ENCODE data around the gene KCNJ1. TPM values are rescaled to one million over a fixed set of nuclear protein-coding genes. Genes with fewer than 3 reads are reported as not detected.

The KCNJ1 gene
- not detected for total RNA-seq

- no peak for FAIRE-seq
- DNase-seq (ENCODE audit: low spot score in 2 of 2): no peak
These were observed at the start of gene KCNJ1 for GRCh38 chr11:128867277-128867676. Gene KCNJ1, minus strand, starts transcription at chr11:128867296. Its CDS starts 27,053 bp downstream, at chr11:128840243.

DNA sequence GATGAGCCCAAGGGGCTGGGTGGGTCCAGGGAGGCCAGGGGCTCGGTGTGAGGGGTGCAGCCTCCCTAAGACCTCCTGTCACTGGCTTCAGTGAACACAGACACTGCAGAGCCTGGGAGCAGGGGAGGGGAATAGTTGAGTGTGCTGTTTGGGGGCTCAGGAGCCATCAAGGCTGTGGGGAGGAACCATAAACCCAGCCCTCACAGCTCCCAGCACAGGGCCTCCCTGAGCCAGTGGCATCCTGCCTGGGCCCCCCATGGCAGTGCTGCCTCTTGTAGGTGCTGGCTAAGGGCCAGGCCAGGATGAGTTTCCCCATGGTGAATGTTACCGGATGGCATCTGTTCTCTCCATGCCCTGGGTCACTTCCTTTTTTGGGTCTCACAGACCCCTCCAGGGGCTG is 49.6 kb upstream of the KCNJ1 start:
- no peak for FAIRE-seq
- DNase-seq (ENCODE audit: low spot score in 2 of 2): no peak

- FAIRE-seq (no peak), DNase-seq (ENCODE audit: low spot score in 2 of 2) (no peak)
These were observed 49.0 kb upstream of the KCNJ1 start for GRCh38 chr11:128916037-128916572.

- FAIRE-seq: no peak
- DNase-seq (ENCODE audit: low spot score in 2 of 2): no peak
These were observed 48.0 kb upstream of the KCNJ1 start for GRCh38 chr11:128915149-128915521.

- FAIRE-seq: no peak
- DNase-seq (ENCODE audit: low spot score in 2 of 2): no peak
These were observed 47.4 kb upstream of the KCNJ1 start for GRCh38 chr11:128914216-128915148.

GRCh38 chr11:128913806-128914205 is 46.7 kb upstream of the KCNJ1 start:
- FAIRE-seq: no peak

GRCh38 chr11:128911701-128912100 is 44.6 kb upstream of the KCNJ1 start:
- DNase-seq (ENCODE audit: low spot score in 2 of 2): no peak

More at GRCh38 chr11:128913806-128914205, 46.7 kb upstream of the KCNJ1 start:
- DNase-seq (ENCODE audit: low spot score in 2 of 2): no peak

DNA sequence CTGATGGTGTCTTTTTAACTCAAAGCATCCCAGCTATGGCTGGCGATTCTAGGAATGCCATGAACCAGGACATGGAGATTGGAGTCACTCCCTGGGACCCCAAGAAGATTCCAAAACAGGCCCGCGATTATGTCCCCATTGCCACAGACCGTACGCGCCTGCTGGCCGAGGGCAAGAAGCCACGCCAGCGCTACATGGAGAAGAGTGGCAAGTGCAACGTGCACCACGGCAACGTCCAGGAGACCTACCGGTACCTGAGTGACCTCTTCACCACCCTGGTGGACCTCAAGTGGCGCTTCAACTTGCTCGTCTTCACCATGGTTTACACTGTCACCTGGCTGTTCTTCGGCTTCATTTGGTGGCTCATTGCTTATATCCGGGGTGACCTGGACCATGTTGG is 44.1 kb upstream of the KCNJ1 start:
- FAIRE-seq (no peak), DNase-seq (ENCODE audit: low spot score in 2 of 2) (no peak)

More at GRCh38 chr11:128911701-128912100, 44.6 kb upstream of the KCNJ1 start:
- no peak for FAIRE-seq

DNA sequence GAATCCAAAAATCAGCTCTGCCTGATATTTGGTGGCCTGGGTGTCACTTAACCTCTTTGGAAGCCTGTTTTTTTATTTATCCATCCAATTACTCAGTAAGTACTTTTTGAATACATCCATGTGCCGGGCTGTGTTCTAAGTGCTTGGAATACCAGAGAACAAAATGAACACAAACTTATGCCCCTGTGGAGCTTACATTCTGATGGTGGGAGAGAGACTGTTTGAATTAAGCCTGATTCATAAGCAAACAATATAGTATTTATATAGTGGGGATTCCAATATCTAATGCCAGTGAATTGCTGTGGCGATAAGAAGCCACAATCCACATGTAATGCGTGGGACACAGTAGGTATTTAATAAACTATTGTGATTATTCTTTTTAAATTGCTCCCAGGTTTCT is 43.5 kb upstream of the KCNJ1 start:
- DNase-seq (ENCODE audit: low spot score in 2 of 2): no peak

GRCh38 chr11:128909438-128910125 is 42.5 kb upstream of the KCNJ1 start:
- FAIRE-seq: no peak
- DNase-seq (ENCODE audit: low spot score in 2 of 2): no peak

More for the DNA sequence above, 43.5 kb upstream of the KCNJ1 start:
- no peak for FAIRE-seq

DNA sequence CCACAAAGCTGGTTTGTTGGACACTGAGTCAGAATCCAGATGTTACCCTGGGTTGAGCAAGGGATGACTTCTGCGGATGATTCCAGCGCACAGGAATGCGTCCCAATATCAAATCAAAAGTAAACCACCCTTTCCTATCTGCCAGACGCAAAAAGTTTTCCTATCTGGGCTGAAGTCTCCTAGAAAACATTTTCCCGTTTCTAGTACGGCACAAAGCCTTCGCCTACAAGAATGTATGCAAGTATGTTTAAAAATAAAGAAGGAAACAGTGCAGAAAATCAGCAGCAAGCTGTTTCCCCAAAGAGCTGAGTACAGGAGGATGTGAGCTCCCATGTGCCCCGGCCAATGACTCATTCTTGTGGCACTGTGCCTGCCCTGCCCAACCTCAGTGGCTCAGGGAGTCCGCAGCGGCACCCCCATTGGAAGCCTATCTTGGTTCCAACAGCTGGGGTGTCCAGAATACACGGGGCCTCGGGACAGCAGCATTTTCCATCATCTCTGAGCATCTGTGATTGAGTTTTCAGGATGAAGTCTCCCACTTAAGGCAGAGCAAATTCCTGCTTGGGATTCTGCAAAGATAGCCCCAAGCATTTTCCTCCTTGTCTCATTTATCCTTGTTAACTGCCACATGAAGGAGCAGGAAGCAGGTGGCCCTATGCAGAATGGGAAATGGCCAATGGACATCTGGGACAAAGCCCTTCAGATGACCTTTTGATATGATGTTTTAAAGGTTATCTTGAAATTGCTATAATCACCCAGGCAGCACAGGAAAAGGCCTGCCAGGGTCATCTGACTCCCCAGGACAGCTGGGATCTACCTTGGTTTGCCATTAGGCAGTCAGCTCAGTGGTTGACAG is 41.5 kb upstream of the KCNJ1 start:
- no peak for FAIRE-seq
- peak in 1 of 2 donors; percentile 58 for DNase-seq (ENCODE audit: low spot score in 2 of 2)

DNA sequence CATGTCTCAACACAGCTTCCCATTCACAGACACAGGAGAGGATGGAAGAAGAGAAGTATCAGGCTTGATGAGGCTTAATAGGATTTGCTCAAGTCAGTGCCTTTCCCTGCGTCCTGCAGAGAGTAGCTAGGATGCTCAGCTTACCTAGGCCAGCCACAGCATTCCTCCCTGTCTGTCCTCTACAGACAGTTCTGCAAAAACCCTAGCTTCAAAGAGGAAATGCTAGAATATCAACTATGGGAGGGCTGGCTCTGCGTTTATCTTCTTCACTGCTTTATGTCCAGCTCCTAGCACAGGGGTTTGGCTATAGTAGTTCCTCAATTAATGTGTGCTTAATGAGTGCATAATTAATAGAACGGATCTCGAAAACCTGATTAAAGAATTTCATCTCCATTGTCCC is 40.5 kb upstream of the KCNJ1 start:
- no peak for FAIRE-seq
- DNase-seq (ENCODE audit: low spot score in 2 of 2): no peak

GRCh38 chr11:128906185-128907050 is 39.3 kb upstream of the KCNJ1 start:
- DNase-seq (ENCODE audit: low spot score in 2 of 2): no peak
- no peak for FAIRE-seq

GRCh38 chr11:128905345-128906184 is 38.5 kb upstream of the KCNJ1 start:
- peak in 1 of 2 donors; percentile 40 for DNase-seq (ENCODE audit: low spot score in 2 of 2)
- FAIRE-seq: no peak

DNA sequence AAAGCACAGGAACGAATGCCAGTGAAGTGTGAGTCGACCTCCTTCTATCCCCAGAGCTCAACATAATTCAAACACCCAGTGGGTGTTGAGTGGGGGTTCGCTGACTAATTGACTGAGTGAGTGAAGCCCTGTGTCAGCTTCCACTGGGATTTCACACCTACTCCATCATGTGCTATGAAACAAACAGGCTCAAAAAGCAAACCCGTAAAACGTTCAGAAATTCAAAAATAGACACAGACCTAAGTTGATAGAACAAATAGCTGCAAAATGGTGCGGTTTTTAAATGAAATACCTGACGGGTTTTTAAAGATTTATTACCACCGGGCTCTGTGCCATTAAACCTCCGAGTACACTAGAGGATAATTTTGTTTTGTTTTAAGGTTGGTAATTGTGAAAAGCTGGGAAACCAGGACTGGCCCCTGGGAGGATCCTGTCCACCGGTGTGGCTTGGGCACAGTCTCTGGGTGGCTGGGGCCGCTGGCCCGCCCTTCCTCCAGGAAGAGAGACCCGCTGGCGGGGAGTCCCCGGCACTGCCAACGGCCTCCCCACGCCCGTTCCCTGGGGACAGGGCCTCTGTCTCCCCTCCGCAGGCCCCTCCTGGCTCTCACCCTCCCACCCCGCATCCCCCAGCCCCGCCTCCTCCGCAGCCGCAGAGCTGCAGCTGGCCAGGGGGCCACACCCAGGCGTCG is 37.7 kb upstream of the KCNJ1 start:
- no peak for FAIRE-seq
- DNase-seq (ENCODE audit: low spot score in 2 of 2): no peak

- FAIRE-seq (no peak), DNase-seq (ENCODE audit: low spot score in 2 of 2) (no peak)
These were observed 37.2 kb upstream of the KCNJ1 start for GRCh38 chr11:128904303-128904655.

- DNase-seq (ENCODE audit: low spot score in 2 of 2): no peak
- no peak for FAIRE-seq
These were observed 36.4 kb upstream of the KCNJ1 start for GRCh38 chr11:128903248-128904061.
